ENCODE results near the gene ZNF544.

DNA sequence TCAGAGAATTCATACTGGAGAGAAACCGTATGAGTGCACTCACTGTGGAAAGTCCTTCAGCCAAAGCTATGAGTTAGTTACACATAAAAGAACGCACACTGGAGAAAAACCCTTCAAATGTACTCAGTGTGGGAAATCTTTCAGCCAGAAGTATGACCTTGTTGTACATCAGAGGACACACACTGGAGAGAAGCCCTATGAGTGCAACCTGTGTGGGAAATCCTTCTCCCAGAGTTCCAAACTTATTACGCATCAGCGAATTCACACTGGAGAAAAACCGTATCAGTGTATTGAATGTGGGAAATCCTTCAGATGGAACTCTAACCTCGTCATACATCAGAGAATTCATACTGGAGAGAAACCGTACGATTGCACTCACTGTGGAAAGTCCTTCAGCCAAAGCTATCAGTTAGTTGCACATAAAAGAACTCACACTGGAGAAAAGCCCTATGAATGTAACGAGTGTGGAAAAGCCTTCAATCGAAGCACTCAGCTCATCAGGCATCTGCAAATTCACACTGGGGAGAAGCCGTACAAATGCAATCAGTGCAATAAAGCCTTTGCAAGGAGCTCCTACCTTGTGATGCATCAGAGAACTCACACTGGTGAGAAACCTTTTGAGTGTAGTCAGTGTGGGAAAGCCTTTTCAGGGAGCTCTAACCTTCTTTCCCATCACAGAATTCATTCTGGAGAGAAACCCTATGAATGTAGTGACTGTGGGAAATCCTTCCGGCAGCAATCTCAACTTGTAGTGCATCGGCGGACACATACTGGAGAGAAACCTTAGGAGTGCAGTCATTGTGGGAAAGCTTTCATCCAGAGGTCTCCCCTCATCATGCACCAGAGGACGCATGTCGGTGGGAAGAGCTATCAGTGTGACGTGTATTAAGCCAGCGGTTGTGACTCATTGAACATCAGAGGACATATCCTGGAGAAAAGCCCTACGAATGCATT is 33.5 kb downstream of the ZNF544 start:
- TF ChIP-seq, protein P1, sequence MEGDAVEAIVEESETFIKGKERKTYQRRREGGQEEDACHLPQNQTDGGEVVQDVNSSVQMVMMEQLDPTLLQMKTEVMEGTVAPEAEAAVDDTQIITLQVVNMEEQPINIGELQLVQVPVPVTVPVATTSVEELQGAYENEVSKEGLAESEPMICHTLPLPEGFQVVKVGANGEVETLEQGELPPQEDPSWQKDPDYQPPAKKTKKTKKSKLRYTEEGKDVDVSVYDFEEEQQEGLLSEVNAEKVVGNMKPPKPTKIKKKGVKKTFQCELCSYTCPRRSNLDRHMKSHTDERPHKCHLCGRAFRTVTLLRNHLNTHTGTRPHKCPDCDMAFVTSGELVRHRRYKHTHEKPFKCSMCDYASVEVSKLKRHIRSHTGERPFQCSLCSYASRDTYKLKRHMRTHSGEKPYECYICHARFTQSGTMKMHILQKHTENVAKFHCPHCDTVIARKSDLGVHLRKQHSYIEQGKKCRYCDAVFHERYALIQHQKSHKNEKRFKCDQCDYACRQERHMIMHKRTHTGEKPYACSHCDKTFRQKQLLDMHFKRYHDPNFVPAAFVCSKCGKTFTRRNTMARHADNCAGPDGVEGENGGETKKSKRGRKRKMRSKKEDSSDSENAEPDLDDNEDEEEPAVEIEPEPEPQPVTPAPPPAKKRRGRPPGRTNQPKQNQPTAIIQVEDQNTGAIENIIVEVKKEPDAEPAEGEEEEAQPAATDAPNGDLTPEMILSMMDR (conservative IDR thresholded peaks at IDR 0.05), result no peak
- TF ChIP-seq EZH2 (IDR thresholded peaks at IDR 0.05; ENCODE audit: low read depth), result no peak
